Activated CD8-positive, alpha-beta memory T cell treated with anti-CD3 and anti-CD28 coated beads, Interleukin-2, amount 10 ng/mL, durations not matched to agents 7 days and 5 days (primary cell): ENCODE data around the gene MCRIP2. TPM values are rescaled to one million over a fixed set of nuclear protein-coding genes. Genes with fewer than 3 reads are reported as not detected.

Experiments
- ATAC-seq: fragments of 150-1000 bp; cut with Tn5 transposase; one replicate; pipeline ENCODE4 v1.10.0; 2021; ENCODE audit warnings: moderate library complexity
- CTCF ChIA-PET: fragments of 350-600 bp; sonication (Branson Sonifier 250); formaldehyde crosslinking; loops from one replicate; lab custom pipeline; 2021; ENCODE audit warnings: antibody characterized with exemption; lab: Charles Lee
- DNase-seq: peaks from one replicate; pipeline ENCODE4 v3.0.0-alpha.2; 2020
- H3K27ac Mint-ChIP-seq: one replicate; pipeline ENCODE4 v1.8.0; 2021; ENCODE audit warnings: mild to moderate bottlenecking, mixed read lengths
- H3K27me3 Mint-ChIP-seq: one replicate; pipeline ENCODE4 v1.8.0; 2021; ENCODE audit warnings: mixed read lengths
- H3K36me3 Mint-ChIP-seq: one replicate; pipeline ENCODE4 v1.8.0; 2021; ENCODE audit warnings: mild to moderate bottlenecking, mixed read lengths
- H3K4me1 Mint-ChIP-seq: one replicate; pipeline ENCODE4 v1.8.0; 2021; ENCODE audit warnings: mixed read lengths
- H3K4me3 Mint-ChIP-seq: one replicate; pipeline ENCODE4 v1.8.0; 2021; ENCODE audit warnings: mild to moderate bottlenecking, moderate library complexity, mixed read lengths
- H3K9me3 Mint-ChIP-seq: one replicate; pipeline ENCODE4 v1.8.0; 2022; ENCODE audit warnings: low read depth, mixed read lengths
- total RNA-seq, 2 experiments: library from RNA; stranded (reverse); gene quantifications; one replicate each; pipeline ENCODE4 v1.2.3, GENCODE V29; 2021

The MCRIP2 gene
- total RNA-seq, 2 experiments from 2014 or later: 42.5 to 47.3 TPM

DNA sequence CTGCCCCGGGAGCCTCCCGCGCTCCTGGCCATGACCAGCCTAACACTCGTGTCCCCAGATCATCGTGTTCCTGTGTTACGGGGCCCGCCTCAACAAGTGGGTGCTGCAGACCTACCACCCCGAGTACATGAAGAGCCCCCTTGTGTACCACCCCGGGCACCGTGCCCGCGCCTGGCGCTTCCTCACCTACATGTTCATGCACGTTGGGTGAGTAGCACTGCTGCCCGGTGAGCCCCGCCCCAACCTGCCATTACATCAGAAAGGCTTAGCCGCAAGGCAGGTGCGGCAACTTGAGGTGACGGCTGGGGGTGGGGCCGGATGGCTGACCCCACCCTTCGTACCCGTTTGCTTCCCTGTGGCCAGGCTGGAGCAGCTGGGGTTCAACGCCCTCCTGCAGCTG is 35.3 kb downstream of the MCRIP2 start:
- H3K4me3 Mint-ChIP-seq: no peak overlapping the region
- ATAC-seq (no peak), DNase-seq (no peak)
- H3K36me3 Mint-ChIP-seq: peaks cover 8% of the 10 kb centered on the region
- no peaks in the 10 kb centered on the region for H3K9me3 Mint-ChIP-seq
- no peak overlapping the region for H3K27ac Mint-ChIP-seq
- peaks cover 20% of the 10 kb centered on the region for H3K4me1 Mint-ChIP-seq
- H3K27me3 Mint-ChIP-seq: peaks cover 12% of the 10 kb centered on the region
- CTCF ChIA-PET: no interaction called here

DNA sequence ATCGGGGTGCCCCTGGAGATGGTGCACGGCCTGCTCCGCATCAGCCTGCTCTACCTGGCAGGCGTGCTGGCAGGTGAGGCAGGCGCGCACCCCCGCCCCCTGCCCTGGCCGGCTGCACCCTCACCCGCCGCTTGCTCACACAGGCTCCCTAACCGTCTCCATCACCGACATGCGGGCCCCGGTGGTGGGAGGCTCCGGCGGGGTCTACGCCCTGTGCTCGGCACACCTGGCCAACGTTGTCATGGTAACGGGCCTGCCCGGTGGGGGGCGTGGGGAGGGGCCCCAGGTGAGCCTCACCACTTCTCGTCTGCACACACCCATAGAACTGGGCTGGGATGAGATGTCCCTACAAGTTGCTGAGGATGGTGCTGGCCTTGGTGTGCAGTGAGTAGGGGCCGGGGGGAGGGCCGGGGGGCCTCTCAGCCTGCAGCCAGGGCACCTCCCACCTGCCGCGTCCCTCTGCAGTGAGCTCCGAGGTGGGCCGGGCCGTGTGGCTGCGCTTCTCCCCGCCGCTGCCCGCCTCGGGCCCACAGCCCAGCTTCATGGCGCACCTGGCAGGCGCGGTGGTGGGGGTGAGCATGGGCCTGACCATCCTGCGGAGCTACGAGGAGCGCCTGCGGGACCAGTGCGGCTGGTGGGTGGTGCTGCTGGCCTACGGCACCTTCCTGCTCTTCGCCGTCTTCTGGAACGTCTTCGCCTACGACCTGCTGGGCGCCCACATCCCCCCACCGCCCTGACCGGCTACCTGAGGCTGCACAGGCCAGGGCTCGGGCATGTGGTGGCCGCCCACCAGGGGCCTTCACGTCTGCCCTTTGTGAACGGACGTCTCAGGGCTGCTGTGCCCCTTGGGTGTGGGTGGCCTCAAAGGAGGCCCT is 35.9 kb downstream of the MCRIP2 start:
- CTCF ChIA-PET: interaction anchor here (1.9 to 2.1 kb wide), 2 partner anchors 9 to 30 kb away, joined by 6 to 9 read pairs; partner anchors contain the start of gene RHOT2
- no peaks in the 10 kb centered on the region for H3K9me3 Mint-ChIP-seq
- DNase-seq (no peak), ATAC-seq (no peak)
- peaks cover 9% of the 10 kb centered on the region for H3K36me3 Mint-ChIP-seq
- H3K27ac Mint-ChIP-seq: no peak overlapping the region
- H3K27me3 Mint-ChIP-seq: peaks cover 12% of the 10 kb centered on the region
- no peak overlapping the region for H3K4me3 Mint-ChIP-seq
- peaks cover 24% of the 10 kb centered on the region for H3K4me1 Mint-ChIP-seq

DNA sequence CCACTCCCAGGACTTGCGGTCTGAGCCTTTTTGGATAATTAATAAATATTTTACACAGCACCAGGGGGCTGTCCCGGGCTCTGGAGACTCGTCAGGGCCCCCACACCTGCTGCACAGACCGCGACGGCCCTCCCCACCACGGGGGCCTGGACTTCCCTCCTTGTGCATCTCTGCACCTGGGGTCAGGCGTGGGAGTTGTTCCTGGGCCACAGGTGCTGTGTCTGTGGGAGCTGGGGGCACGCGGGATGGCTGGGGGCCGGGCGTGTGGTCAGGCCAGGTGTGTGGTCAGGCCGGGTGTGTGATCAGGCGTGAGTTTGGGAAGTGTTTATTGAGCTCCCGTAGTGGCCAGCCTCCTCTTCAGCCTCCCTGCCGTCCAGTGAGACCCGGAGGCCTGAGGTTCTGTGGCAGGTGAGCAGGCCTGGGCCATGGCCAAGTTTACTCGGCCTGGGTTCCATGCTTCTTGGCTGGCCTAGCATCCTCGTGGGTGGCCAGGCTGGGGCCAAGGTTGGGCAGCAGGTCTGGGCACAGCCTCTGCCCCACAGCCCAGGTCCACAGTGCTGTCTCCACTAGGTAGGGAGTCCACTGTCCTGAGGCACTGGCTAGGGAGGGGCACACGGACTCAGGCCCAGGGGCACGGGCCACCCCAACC is 36.7 kb downstream of the MCRIP2 start:
- no peak overlapping the region for H3K27ac Mint-ChIP-seq
- ATAC-seq (no peak), DNase-seq (no peak)
- H3K4me1 Mint-ChIP-seq: peaks cover 32% of the 10 kb centered on the region
- CTCF ChIA-PET: interaction anchor here (0.9 to 2.1 kb wide), 5 partner anchors 10 to 42 kb away, joined by 4 to 9 read pairs (median 4); partner anchors contain the start of genes METTL26, RHOT2 and WDR24
- H3K4me3 Mint-ChIP-seq: no peak overlapping the region
- no peaks in the 10 kb centered on the region for H3K9me3 Mint-ChIP-seq
- H3K27me3 Mint-ChIP-seq: peaks cover 12% of the 10 kb centered on the region
- H3K36me3 Mint-ChIP-seq: peaks cover 6% of the 10 kb centered on the region

- ATAC-seq: peak; percentile 17
- Mint-ChIP-seq H3K36me3 (peaks cover 4% of the 10 kb centered on the region), H3K4me1 (peaks cover 33% of the 10 kb centered on the region), H3K4me3 (peak overlapping the region; percentile 74), H3K9me3 (no peaks in the 10 kb centered on the region), H3K27ac (peak overlapping the region; percentile 65), H3K27me3 (peaks cover 12% of the 10 kb centered on the region)
- peak; percentile 76 for DNase-seq
- CTCF ChIA-PET: interaction anchor here (0.9 to 2.1 kb wide), 6 partner anchors 11 to 43 kb away, joined by 3 to 9 read pairs (median 4); partner anchors contain the start of genes METTL26, RHOT2 and WDR24
These were observed 37.5 kb downstream of the MCRIP2 start for GRCh38 chr16:678858-679813.

GRCh38 chr16:679814-680624 is 38.4 kb downstream of the MCRIP2 start, which contains the start of gene STUB1:
TSS of gene STUB1 (plus strand) at chr16:680410. CDS start at chr16:680526, 116 bp downstream.
- Mint-ChIP-seq H3K36me3 (peaks cover 4% of the 10 kb centered on the region), H3K27me3 (peaks cover 10% of the 10 kb centered on the region), H3K9me3 (no peaks in the 10 kb centered on the region), H3K4me3 (peak within 1 kb of the TSS; percentile 78), H3K4me1 (peaks cover 35% of the 10 kb centered on the region), H3K27ac (peak within 1 kb of the TSS; percentile 82)
- DNase-seq (peak; percentile 93), ATAC-seq (peak; percentile 50)
- CTCF ChIA-PET: interaction anchor here (0.7 to 2.4 kb wide), 8 partner anchors 10 to 101 kb away, joined by 3 to 9 read pairs (median 4); partner anchors contain the start of genes ANTKMT and RHOT2

- CTCF ChIA-PET: interaction anchor here (0.7 to 2.4 kb wide), 6 partner anchors 9 to 101 kb away, joined by 3 to 9 read pairs (median 4); partner anchors contain the start of genes ANTKMT and RHOT2
- Mint-ChIP-seq H3K4me3 (peak overlapping the region; percentile 78), H3K4me1 (peaks cover 34% of the 10 kb centered on the region), H3K27me3 (peaks cover 6% of the 10 kb centered on the region), H3K27ac (peak overlapping the region; percentile 68), H3K36me3 (peaks cover 4% of the 10 kb centered on the region), H3K9me3 (no peaks in the 10 kb centered on the region)
- ATAC-seq (no peak), DNase-seq (no peak)
These were observed 39.0 kb downstream of the MCRIP2 start for GRCh38 chr16:680625-680945.

- no peaks in the 10 kb centered on the region for H3K9me3 Mint-ChIP-seq
- H3K4me3 Mint-ChIP-seq: peak overlapping the region; percentile 78
- DNase-seq (no peak), ATAC-seq (no peak)
- peaks cover 4% of the 10 kb centered on the region for H3K36me3 Mint-ChIP-seq
- H3K4me1 Mint-ChIP-seq: peaks cover 34% of the 10 kb centered on the region
- H3K27me3 Mint-ChIP-seq: peaks cover 6% of the 10 kb centered on the region
- CTCF ChIA-PET: interaction anchor here (0.8 to 2.4 kb wide), 7 partner anchors 13 to 102 kb away, joined by 3 to 9 read pairs (median 4); partner anchors contain the start of genes ANTKMT and RHOT2
- peak overlapping the region; percentile 68 for H3K27ac Mint-ChIP-seq
These were observed 39.5 kb downstream of the MCRIP2 start for GRCh38 chr16:680967-681745.

DNA sequence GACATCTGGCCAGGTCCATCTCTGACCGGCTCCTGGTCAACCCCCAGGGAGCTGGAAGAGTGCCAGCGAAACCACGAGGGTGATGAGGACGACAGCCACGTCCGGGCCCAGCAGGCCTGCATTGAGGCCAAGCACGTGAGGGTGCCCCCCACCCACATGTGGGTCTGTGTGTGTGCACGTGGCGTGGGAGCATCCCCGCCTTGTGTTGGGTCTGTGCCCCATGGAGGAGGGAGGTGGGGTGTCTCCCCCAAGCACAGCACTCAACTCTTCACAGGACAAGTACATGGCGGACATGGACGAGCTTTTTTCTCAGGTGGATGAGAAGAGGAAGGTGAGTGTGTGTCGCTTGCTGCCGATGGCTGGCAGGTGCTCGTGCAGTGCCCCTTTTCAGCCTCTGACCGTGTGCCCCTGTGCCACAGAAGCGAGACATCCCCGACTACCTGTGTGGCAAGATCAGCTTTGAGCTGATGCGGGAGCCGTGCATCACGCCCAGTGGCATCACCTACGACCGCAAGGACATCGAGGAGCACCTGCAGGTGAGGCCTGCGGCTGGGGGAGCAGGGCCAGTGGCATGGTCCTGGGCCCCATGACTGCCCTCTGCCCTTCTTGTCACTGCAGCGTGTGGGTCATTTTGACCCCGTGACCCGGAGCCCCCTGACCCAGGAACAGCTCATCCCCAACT is 40.3 kb downstream of the MCRIP2 start:
- Mint-ChIP-seq H3K9me3 (no peaks in the 10 kb centered on the region), H3K27ac (no peak overlapping the region), H3K4me1 (peaks cover 34% of the 10 kb centered on the region), H3K36me3 (peaks cover 4% of the 10 kb centered on the region), H3K4me3 (peak overlapping the region; percentile 78), H3K27me3 (peaks cover 2% of the 10 kb centered on the region)
- no peak for ATAC-seq
- CTCF ChIA-PET: interaction anchor here (0.9 to 2.4 kb wide), 4 partner anchors 13 to 103 kb away, joined by 3 to 9 read pairs (median 4); partner anchors contain the start of gene RHOT2
- no peak for DNase-seq

DNA sequence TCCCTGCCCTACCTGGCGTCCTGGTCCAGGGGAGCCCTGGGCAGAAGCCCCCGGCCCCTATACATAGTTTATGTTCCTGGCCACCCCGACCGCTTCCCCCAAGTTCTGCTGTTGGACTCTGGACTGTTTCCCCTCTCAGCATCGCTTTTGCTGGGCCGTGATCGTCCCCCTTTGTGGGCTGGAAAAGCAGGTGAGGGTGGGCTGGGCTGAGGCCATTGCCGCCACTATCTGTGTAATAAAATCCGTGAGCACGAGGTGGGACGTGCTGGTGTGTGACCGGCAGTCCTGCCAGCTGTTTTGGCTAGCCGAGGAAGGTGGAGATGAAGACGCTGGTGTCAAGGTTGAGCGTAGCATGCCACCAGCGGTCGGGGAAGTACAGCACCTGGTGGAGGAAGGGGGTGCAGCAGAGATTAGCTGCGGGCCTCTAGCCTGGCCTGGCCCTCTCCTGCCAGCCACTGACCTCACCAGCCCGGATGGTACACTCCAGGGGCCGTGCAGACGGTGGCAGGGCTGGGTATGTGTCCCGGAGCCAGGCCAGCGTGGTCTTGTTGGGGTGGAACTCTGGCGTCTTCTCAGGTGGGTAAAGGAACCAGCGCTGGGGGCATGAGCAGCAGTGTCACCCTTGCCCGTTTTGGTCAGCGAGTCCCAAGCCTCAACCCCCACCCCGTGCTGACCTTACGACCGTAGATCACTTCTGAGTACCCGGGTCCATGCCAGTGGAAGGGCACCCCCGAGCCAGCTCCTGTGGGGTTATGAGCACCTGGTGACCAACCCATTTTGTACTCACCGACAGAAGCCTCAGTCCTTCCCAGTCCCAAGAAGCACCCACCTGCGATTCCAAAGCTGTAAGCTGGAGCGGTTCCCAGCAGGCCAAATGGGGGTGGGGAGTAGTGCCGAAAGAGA is 41.1 kb downstream of the MCRIP2 start:
- CTCF ChIA-PET: interaction anchor here (1.0 to 2.4 kb wide), 3 partner anchors 13 to 103 kb away, joined by 3 to 9 read pairs (median 4); partner anchors contain the start of gene RHOT2
- Mint-ChIP-seq H3K36me3 (peaks cover 7% of the 10 kb centered on the region), H3K27ac (peak overlapping the region; percentile 73), H3K4me3 (peak overlapping the region; percentile 66), H3K27me3 (no peaks in the 10 kb centered on the region), H3K4me1 (peaks cover 36% of the 10 kb centered on the region), H3K9me3 (no peaks in the 10 kb centered on the region)
- DNase-seq (no peak), ATAC-seq (no peak)
